ENCODE data around the gene PLXNA1. TPM values are rescaled to one million over a fixed set of nuclear protein-coding genes. Genes with fewer than 3 reads are reported as not detected.

PLXNA1 gene
- polyA plus RNA-seq, 4 donors = 26.3 to 31.4 (median 30.0) TPM

DNA sequence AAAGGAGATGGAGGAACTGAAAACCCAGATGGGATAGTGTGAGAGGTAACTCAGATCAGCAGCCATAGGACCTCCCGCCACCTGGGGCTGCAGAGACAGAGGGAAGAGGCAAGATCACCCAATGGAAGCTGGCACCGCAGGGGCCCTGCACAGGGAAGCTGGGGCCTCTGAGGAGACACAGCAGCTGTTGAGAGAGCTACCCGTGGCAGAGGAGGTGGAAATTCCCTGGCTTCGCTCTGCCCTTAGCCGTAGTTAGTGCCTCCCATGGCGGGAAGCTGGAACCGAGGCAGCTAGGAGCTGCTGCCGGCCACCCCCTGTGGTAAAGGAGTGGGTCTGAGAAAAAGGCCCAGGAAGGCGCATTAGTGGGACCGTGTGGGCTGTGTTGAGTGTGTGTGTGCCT, 18.0 kb upstream of the PLXNA1 start:
- no peak for DNase-seq (ENCODE audit: low read depth in 4 of 4, low spot score in 3 of 4)

DNA sequence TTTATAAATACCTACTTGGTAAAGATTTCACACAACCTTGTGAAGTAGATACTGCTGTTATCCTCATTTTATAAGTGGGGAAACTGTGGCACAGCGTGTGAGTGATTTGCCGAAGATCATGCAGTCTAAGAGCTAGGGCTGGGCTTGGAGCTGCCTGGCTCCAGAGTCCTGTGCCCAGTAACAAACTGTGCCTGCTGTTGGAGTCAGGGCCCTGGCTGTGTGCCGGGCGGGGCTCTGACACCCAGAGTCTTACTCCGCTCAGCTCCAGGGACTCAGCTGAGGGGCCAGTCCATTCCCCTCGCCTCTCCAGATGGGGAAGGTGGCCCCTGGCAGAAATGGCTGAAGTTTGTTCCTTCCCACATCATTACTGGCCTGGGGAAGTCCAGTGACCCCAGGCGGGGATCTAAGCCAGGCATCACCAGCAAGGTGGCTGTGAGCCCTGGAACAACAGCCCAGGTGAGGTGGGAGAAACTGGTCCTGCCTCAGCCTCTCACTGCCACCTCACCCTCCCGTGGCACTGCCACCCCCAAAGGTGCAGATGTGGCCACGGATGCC, 17.3 kb upstream of the PLXNA1 start:
- DNase-seq (ENCODE audit: low read depth in 4 of 4, low spot score in 3 of 4) = no peak

DNA sequence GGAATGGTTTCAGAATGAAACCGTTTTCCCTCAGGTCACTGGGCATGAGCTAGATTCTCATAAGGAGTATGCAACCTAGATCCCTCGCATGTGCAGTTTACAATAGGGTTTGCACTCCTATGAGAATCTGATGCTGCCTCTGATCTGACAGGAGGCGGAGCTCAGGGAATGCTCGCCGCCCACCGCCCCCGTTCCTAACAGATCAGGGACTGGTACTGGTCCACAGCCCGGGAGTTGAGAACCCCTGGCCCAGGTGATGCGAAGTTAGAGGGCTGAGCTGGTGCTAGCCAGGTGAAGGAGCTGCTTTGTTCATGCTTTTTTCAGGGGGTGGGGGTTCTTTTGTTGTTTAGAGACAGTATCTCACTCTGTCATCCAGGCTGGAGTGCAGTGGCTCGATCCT, 15.5 kb upstream of the PLXNA1 start:
- no peak for DNase-seq (ENCODE audit: low read depth in 4 of 4, low spot score in 3 of 4)

DNA sequence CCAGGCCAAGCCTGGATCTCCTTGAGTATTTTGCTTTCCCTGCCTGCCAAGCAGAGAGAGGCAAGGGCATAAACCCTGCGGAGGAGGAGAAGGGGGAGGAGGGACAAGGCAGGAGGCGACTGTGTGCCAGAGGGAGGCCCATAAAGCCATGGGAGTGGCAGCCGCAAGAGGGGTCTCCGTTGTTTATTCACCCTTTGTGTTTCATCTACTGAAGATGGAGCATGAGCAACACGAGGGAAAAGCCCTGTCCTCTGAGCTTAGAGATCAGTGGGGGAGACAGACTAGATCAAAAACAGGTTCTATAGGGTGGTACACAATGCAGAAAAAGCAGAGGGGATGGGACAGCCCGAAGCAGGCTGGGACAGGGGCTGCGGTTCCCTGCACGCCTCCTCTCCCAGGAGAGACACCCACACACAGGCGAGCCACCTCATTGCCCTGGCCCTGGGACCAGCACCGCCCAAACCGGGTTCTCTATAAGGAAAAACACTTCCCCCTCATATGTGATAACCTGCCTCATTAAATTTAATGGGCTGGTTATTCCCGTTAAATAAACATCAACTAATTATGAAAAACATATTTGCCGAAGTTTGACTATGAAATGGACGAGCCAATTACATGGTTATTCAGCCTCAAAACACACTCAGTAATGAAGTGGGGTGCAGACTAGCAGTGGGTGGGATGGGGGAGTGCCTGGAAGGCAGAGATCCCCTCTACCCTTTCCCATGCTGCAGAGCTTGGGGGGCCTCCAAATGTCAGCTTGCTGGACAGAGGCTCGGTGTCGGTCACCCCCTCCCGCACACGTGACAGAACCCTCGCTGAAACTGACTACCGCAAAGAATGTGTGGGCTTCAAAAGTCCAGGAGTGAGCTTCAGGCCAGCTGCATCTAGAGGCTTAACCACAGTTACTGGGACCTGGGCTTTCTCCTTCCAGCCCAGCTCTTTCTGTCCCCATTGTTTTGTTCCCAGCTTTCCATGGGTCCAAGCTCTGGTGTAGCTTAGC, 14.2 kb upstream of the PLXNA1 start:
- no peak for DNase-seq (ENCODE audit: low read depth in 4 of 4, low spot score in 3 of 4)

DNA sequence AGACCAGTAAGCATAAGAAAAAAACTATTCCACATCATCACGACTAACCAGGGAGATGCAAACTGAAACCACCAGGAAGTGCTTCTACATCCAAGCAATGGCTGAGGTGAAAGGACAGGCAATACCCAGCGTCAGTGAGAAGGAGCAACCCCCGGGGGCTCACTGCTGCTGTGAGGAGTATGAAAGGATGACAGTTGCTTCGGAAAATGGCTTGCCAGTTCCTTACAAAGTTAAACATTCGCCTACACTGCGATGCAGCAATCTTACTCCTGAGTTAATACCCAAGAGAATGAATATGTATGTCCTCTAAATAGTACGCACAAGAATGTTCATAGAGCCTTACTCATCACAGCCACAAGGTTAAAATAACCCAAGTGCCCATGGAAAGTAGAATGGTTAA, 13.3 kb upstream of the PLXNA1 start:
- DNase-seq (ENCODE audit: low read depth in 4 of 4, low spot score in 3 of 4) = no peak

DNA sequence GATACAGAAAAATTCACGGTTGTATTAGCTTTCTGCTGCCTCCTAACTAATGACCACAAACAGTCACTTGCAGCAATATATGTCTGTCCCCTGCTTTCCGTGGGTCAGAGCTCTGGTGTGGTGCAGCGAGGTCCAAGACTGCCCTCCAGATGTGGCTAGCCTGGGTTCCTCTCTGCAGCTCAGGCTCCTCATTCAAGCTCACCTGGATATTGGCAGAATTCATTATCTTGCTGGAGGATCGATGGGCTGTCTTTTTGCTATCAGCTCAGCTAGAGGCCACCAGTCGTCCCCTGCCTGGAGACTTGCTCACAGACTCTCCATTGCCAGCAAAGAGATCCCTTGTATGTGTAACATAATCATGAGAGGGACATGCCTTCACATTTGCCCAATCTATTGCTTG, 12.8 kb upstream of the PLXNA1 start:
- no peak for DNase-seq (ENCODE audit: low read depth in 4 of 4, low spot score in 3 of 4)

DNA sequence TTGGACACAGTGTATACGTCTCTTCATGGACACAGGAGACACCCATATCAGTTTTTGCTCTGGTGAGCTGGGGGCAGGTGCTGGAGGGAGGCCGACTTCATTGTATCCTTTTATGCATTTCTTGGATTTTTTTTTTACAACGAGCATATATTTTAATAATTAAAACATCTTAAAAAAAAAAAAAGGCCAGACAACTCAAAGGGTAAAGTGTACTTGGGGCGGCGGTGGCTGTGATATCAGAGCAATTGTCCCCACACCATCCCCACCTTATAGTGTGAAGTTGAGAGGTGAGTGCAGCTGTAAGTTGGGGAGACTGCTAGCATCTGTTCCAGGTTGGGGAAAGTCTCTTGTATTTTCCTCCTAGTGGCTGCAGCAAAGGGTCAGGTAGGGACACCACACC, 12.0 kb upstream of the PLXNA1 start:
- no peak for DNase-seq (ENCODE audit: low read depth in 4 of 4, low spot score in 3 of 4)

DNA sequence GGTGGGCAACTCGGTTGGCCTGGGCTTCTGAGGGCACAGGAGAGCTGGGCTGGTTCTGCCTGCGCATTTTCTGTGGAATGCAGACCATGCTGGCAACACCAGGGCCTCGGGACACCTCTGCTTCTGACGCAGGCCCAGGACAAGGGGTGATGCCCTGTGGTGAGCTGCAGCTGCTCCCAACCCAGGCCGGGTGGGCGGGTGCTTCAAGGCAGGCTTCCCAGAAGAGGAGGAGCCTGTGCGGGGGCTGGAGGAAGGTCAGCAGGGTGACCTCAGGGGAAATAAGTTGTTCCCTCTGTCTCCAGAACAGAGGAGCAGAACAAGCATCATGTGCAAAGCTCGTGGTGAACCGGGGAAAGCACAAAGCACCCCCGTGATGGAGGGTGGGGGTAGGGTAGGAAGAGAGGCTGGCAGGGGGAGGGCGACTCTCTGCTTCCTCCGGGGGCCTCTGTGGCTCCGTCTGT, 11.0 kb upstream of the PLXNA1 start:
- DNase-seq (ENCODE audit: low read depth in 4 of 4, low spot score in 3 of 4) = no peak

DNA sequence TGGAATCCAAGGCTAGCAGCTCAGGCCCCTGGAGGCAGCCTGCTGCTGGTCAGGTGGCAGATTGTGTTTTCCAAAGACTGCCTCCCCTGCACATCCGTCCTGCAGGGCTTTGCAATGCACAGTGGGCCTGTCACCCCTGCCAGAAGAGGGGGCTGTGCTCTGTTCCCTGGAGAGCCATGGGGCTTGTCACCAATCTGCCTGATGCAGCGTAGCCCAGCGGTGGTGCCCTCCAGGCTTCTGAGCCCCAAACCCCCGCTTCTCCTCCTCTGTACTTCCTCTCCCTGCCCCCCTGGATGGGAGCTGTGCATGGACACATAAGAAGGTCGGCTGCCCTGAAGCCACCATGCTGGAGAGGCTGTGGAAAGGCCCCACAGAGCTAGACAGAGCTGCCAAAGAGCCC, 10.0 kb upstream of the PLXNA1 start:
- no peak for DNase-seq (ENCODE audit: low read depth in 4 of 4, low spot score in 3 of 4)

DNA sequence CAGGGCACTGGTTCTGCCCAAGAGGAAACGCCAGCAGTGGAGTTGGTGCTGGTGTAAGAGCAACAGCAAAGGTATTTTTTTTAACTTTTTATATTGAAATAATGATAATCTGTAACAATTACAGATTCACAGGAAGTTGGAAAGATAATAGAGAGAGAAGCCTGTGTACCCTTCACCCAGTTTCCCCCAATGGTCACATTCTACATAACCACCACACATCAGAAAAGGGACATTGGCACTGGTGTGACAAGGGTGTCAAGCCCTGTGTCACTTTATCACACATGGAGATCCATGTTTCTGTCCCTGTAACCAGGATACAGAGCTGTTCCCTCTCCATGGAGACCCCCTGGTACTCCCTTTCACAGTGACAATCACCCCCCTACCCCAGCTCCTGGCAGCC, 9.1 kb upstream of the PLXNA1 start:
- no peak for DNase-seq (ENCODE audit: low read depth in 4 of 4, low spot score in 3 of 4)

DNA sequence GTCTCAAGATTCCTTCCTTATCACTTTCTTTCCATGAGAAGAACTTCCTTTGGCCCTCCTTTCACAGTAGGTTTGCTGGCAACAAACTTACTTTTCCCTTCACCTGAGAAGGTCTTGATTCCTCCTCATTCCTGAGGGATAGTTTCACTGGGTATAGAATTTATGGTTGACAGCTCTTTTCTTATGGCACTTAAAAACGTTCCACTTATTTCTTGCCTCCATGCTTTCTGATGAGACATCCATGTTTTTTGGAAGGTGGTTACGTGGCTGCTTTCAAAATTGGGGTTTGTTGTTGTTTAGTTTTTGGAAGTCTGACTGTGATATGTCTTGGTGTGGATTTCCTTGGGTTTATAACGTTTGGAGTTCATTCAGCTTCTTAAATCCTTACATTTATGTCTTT, 8.2 kb upstream of the PLXNA1 start:
- DNase-seq (ENCODE audit: low read depth in 4 of 4, low spot score in 3 of 4) = no peak

DNA sequence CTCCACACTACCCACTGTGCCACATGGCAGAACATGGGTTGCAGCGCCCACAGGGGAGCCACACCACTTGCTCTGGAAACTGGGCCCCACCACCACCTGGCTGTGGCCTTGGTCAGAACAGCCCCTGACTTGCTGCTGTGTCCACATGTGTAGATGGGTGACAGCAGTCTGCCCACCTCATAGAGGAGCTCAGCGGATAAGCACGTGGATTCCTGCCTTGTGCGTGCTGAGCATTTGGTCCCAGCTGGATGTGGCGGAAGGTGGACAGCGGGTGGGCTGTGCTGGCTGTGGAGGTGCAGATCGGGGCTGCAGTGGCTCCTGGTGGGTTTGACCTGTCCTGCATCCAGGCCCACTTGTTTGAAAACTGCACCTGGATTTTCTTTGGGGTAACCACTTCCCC, 6.0 kb upstream of the PLXNA1 start:
- DNase-seq (ENCODE audit: low read depth in 4 of 4, low spot score in 3 of 4) = no peak

DNA sequence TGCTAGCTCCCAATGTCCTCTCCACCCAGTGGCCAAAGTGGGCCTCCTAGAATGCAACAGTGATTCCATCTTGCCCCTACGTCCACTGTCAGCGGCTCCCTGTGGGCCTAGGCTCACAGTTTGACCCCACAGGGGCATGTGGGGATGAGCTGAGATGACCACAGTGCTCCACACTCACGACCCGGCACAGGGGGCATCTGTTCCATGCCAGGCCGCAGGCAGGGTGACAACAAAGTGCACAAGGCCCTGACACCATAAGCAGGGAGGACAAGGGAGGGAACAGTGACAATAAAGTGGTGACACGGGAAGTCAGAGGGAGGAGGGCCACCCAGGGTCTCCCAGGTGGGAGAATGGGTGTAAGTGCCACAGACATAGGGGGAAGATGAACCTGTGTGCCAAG, 5.1 kb upstream of the PLXNA1 start:
- DNase-seq (ENCODE audit: low read depth in 4 of 4, low spot score in 3 of 4) = no peak

DNA sequence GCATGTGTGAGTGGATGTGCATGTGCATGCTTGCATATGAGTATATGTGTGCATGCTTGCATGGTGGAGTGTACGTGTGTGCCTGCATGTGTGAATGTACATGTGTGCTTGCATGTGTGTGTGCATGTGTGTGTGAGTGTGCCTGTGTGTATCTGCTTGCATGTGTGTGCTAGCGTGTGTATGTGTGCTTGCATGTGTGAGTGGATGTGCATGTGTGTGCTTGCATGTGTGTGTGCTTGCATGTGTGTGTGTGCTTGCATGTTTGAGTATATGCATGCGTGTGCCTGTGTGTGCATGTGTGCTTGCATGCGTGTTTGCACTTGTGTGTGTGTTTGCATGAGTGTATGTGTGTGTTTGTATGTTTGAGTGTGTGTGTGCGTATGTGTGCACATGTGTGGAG, 4.6 kb upstream of the PLXNA1 start:
- DNase-seq (ENCODE audit: low read depth in 4 of 4, low spot score in 3 of 4) = no peak

DNA sequence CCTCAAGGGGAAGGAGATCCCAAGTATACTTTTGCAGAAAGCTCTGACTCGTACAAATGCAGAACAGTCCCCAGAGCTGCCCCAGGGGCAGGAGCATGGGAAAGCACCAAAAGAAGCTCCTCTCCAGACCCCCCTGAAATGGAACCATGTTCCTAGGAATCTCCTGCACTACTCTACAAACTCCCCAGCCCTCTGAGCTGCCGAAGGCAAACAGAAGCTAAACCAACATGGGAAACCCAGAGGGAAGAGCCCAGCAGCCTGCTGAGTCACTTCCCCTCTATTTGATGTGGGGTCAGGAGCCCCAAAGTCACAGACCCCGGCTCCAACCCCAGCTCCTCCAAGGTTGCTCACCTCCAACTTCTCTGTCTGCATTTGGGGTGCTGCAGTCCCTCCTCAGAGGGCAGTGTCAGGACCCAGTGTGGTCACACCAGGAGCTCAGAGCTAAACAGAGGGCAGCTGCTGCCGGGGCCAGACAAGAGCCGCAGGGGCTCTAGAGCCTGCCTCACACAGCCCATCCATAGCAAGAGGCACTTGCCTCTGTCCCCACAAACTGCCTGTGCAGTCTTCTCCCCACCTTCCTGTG, 3.8 kb upstream of the PLXNA1 start:
- no peak for DNase-seq (ENCODE audit: low read depth in 4 of 4, low spot score in 3 of 4)

DNA sequence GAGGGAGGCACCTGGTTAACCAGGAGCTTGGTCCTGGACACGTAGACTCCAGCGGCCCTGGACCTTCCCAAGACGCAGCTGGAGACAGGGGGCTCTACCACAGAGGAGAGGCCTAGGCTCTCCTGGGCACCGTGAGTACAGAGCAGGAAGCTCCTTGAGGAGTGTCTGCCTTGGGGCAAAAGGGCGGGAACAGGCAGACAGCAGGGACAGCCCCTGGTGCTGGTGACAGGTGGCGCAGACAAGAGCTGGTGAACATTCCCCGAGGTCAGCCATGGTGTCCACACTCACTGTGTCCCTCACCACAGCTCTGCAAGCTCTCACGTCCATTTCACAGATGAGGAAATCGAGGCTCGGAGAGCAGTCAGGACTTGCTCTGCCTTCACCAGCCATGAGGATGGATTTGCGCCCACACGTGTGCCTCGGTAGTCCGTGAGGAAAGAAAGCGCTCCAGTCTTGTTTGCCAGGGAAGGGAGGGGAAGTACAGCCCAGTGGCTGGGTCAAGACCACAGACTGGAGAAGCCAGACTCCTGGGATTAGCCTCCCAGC, 2.6 kb upstream of the PLXNA1 start:
- DNase-seq (ENCODE audit: low read depth in 4 of 4, low spot score in 3 of 4) = no peak

DNA sequence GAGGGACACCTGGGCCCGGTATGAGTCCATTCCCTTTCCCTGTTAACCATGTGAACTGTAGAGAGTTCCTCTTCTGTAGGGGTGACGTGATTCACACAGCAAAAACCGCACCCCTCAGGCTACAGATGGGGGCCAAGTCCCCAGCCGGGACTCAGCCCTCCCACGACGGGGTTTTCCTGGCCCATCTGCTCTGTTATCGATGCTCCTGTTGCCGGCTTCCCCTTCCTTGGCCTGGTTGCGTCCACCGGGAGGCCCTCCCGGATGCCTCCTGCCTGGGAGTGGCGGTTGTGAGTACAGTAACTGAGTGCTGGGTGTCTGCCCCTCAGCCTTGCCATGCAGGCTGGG, 817 bp upstream of the PLXNA1 start:
- DNase-seq (ENCODE audit: low read depth in 4 of 4, low spot score in 3 of 4) = no peak

DNA sequence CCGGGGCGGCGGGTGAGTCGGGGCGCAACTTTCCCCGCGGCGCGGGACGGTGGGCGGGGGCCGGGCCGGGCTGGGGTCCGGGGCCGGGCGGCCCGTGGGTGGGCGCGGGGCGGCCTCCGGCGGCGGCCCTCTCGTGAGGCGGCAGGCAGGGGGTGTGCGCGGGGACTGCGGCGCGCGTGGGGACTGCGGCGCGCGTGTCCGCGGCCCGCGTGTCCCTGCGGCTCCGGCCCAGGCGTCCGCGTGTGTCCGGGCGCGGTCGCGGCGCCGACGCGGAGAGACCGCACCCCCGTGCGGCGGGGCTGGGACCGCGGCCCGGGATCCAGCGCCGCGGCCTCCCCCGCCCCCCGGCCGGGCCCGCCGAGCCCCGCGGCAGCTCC, 349 bp downstream of the PLXNA1 start:
- no peak for DNase-seq (ENCODE audit: low read depth in 4 of 4, low spot score in 3 of 4)

DNA sequence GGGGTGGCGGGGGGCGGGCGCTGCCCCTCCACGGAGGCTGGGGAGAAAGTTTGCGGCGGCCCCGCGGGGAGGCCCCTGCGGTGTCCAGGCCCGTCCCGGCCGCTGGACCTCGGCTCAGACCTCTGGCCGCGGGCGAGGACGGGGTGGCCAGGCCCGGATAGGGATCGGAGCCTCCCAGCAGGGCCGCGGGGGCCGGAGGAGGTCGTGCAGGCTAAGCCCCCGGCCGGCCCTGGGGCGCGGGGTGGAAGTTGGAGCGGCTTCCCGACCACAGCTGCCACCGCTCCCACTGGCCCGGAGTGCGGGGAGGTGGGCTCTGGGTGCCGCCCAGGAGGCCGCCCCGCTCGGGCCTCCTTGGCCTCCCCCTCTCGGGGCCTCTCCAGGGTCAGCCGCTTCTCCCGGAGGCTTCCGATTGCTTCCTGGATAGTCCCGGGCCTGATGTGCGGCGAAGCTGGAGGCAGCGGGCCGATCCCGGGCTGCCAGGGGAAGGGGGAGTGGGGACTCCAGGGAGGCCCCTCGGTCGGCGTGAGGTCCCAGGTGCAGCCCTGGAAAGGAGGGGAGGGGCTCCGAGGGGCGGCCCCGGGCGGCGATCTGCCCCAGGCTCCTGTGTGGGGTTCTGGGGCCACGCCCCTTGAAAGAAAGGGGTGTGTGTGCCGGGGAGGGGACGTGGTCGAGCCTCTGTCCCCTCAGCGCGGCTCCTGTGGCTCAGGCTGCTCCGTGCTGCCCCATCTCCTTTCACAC, 907 bp downstream of the PLXNA1 start:
- no peak for DNase-seq (ENCODE audit: low read depth in 4 of 4, low spot score in 3 of 4)

DNA sequence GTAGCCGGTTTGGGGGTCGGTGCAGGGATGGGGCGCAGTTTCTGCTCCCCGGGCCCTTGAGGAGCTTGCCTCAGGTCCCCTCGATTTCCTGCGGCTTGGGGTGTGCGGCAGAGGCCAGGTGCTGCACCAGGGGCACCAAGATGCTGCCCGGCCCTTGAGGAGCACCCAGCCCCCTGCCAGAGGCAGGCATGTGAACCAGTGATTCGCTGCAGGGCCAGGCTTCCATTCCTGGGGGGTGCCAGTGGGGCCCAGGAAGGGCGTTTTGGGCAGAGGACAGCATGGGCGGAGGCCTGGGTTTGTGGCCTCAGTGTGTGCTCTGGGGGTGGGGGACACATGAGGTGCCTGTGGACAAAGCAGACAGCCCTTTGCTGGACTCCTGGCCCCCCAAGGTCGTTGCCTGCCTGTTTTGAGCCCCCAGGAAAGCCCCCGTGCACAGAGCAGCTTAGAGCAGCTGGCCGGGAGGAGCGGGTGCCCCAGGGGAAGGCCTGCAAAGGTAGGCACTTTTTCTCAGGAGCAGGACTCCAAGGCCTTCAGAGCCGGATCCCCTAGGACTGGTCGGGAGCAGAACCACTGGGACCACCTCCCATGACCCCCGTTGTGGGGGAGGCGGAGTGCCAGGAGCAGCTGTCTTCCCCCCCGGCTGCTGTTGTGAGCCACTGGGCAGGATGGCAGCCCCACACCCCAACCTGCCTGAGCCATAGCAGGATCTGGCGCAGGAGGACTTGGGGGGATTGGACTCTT, 1.6 kb downstream of the PLXNA1 start:
- no peak for DNase-seq (ENCODE audit: low read depth in 4 of 4, low spot score in 3 of 4)
